Measurements from ENCODE around the gene RTP2. TPM values are rescaled to one million over a fixed set of nuclear protein-coding genes. Genes with fewer than 3 reads are reported as not detected.

RTP2 gene
- total and polyA plus RNA-seq, 2 donors (not counting 3 experiments of a cell fraction or from before 2014, with no cell fraction given), result not detected

DNA sequence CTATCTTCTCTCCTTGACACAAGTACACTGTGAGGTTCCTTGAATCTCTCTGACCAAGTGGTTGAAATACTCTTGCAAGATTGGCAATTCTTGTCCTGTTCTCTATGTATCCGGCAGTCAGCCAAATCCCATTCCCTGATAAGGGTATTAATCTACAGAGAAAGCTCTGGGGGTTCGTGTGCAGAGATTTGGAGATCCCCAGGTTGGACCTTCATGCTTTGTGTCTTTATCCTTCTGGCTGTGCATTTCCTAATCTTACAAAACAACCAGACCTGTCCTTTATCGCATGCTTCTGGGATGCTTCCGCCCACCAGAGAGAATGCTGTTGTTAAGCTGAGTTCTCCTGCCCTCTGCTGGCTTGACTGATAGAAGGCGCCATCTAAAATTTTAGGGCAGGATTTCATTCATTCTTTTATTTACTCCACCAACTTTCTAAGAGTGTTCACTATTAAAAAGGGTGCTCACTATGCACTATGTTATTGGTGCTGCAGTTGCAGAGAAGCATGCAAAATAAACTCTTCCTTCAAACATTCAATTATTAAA, 23.6 kb downstream of the RTP2 start:
- POLR2A ChIA-PET, result interaction anchor here (0.9 kb wide), 1 partner anchor 362 kb away, joined by 3 read pairs; no protein-coding TSS in a partner anchor
- Histone ChIP-seq H3K9ac (replicated peaks; ENCODE audit: extremely low read depth, insufficient read depth, low read length) (no peak overlapping the region), H3K9me3 (replicated peaks; ENCODE audit: control insufficient read depth, insufficient read depth, low read length) (no peaks in the 10 kb centered on the region), H3K27me3 (ENCODE audit: control insufficient read depth in 2 of 2, insufficient read depth in 2 of 2, low read length in 2 of 2) (peaks cover 0 to 2% of the 10 kb centered on the region in 2 experiments), H3K4me1 (ENCODE audit: control insufficient read depth, extremely low read depth, insufficient read depth, low read length) (no peaks in the 10 kb centered on the region), H3K9me1 (replicated peaks; ENCODE audit: control insufficient read depth, extremely low read depth, insufficient read depth, low read length) (no peaks in the 10 kb centered on the region), H3K4me3 (replicated peaks in 1 of 3; ENCODE audit: insufficient read depth in 1 of 3, low read depth in 1 of 3, low read length in 3 of 3) (no peak overlapping the region), H2AFZ (ENCODE audit: low read depth, low read length) (no peak overlapping the region), H3K36me3 (ENCODE audit: control insufficient read depth in 2 of 2, extremely low read depth in 1 of 2, insufficient read depth in 2 of 2, low read length in 2 of 2) (no peaks in the 10 kb centered on the region), H3K79me2 (ENCODE audit: control insufficient read depth, insufficient read depth, low read length) (no peaks in the 10 kb centered on the region), H4K20me1 (replicated peaks; ENCODE audit: control insufficient read depth, extremely low read depth, insufficient read depth, low read length) (no peaks in the 10 kb centered on the region), H3K27ac (ENCODE audit: insufficient read depth, low read depth, low read length) (no peak overlapping the region), H3K4me2 (ENCODE audit: insufficient read depth, low read length) (no peak overlapping the region)
- DNase-seq (ENCODE audit: low read depth, low spot score) (peak; percentile 42), FAIRE-seq (peak; percentile 75)
- intact Hi-C loops (cut with micrococcal nuclease) (loop anchor here (1.0 kb wide), 5 partner anchors 36 to 565 kb away; no protein-coding TSS in a partner anchor), dilution Hi-C loops (cut with MboI; ENCODE audit: extremely low pct_ligation_motif_present, low sequenced_read_pairs) (loop anchor here (25.0 kb wide), 1 partner anchor 366 kb away; no protein-coding TSS in a partner anchor)
- TF ChIP-seq, protein P1, sequence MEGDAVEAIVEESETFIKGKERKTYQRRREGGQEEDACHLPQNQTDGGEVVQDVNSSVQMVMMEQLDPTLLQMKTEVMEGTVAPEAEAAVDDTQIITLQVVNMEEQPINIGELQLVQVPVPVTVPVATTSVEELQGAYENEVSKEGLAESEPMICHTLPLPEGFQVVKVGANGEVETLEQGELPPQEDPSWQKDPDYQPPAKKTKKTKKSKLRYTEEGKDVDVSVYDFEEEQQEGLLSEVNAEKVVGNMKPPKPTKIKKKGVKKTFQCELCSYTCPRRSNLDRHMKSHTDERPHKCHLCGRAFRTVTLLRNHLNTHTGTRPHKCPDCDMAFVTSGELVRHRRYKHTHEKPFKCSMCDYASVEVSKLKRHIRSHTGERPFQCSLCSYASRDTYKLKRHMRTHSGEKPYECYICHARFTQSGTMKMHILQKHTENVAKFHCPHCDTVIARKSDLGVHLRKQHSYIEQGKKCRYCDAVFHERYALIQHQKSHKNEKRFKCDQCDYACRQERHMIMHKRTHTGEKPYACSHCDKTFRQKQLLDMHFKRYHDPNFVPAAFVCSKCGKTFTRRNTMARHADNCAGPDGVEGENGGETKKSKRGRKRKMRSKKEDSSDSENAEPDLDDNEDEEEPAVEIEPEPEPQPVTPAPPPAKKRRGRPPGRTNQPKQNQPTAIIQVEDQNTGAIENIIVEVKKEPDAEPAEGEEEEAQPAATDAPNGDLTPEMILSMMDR (IDR thresholded peaks at IDR 0.05; ENCODE audit: extremely low read depth in 1 of 2, insufficient read depth in 1 of 2, low read depth in 1 of 2, low read length in 2 of 2), result peak; percentile 34 to 58
- TF ChIP-seq FOS (IDR thresholded peaks at IDR 0.05; ENCODE audit: borderline replicate concordance, insufficient read depth, low read length), result no peak
- CTCF ChIA-PET, result interaction anchor here (0.9 to 8.1 kb wide), 42 partner anchors 9 to 1695 kb away, joined by 3 to 486 read pairs (median 6); partner anchors contain the start of genes RPL39L, RTP2 and SST
- no TSS peak for BruUV-seq (replicated peaks)

DNA sequence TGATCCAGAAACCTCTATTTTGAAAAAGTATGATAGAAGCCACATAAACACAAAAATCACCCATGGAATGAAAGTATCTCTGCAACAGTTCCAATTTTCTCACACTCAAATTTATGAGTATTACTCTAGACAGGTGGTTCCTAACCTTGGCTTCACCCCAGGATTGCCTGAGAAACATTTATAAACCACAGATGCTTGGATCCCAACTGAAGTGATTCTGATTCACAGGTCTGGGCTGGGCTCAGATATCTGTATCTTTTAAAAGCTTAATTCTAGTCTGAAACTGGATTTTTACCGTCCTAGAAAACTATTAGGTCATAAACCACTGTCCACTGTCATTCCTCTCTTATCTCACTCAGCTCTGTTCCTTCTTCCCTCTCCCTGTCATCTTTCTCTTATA, 24.8 kb downstream of the RTP2 start:
- dilution Hi-C loops (cut with MboI; ENCODE audit: extremely low pct_ligation_motif_present, low sequenced_read_pairs), result loop anchor here (25.0 kb wide), 1 partner anchor 365 kb away; no protein-coding TSS in a partner anchor
- H3K9me1 ChIP-seq (replicated peaks; ENCODE audit: control insufficient read depth, extremely low read depth, insufficient read depth, low read length), result no peaks in the 10 kb centered on the region
- no peak overlapping the region for H3K4me3 ChIP-seq (replicated peaks in 1 of 3; ENCODE audit: insufficient read depth in 1 of 3, low read depth in 1 of 3, low read length in 3 of 3)
- FAIRE-seq (no peak), DNase-seq (ENCODE audit: low read depth, low spot score) (no peak)
- TF ChIP-seq FOS (IDR thresholded peaks at IDR 0.05; ENCODE audit: borderline replicate concordance, insufficient read depth, low read length), result no peak
- TF ChIP-seq, protein P1 (IDR thresholded peaks at IDR 0.05; ENCODE audit: extremely low read depth in 1 of 2, insufficient read depth in 1 of 2, low read depth in 1 of 2, low read length in 2 of 2), result no peak
- no peak for TF ChIP-seq POLR2AphosphoS5 (IDR thresholded peaks at IDR 0.05; ENCODE audit: insufficient read depth, low read depth, low read length)
- no peak for TF ChIP-seq JUN (IDR thresholded peaks at IDR 0.05; ENCODE audit: borderline replicate concordance, insufficient read depth, insufficient read length, low read depth)
- no peak for TF ChIP-seq GATA2 (IDR thresholded peaks at IDR 0.05; ENCODE audit: insufficient read depth, insufficient read length, low read depth, low read length)
- TF ChIP-seq EZH2 (IDR thresholded peaks at IDR 0.05; ENCODE audit: borderline replicate concordance, low read depth, low read length, severe bottlenecking), result no peak
- TF ChIP-seq, protein P2, sequence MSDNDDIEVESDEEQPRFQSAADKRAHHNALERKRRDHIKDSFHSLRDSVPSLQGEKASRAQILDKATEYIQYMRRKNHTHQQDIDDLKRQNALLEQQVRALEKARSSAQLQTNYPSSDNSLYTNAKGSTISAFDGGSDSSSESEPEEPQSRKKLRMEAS (IDR thresholded peaks at IDR 0.05; ENCODE audit: insufficient read depth, insufficient read length), result no peak
- no peak for TF ChIP-seq POLR2A (IDR thresholded peaks at IDR 0.05; ENCODE audit: low read depth, low read length)
- no peak for TF ChIP-seq MYC (IDR thresholded peaks at IDR 0.05; ENCODE audit: low read depth, low read length)
- H3K27ac ChIP-seq (ENCODE audit: insufficient read depth, low read depth, low read length), result no peak overlapping the region
- CTCF ChIA-PET, result interaction anchor here (0.7 to 8.1 kb wide), 4 partner anchors 8 to 457 kb away, joined by 3 to 396 read pairs (median 42); partner anchors contain the start of gene SST
- H3K79me2 ChIP-seq (ENCODE audit: control insufficient read depth, insufficient read depth, low read length), result no peaks in the 10 kb centered on the region
- peaks cover 0 to 2% of the 10 kb centered on the region in 2 experiments for H3K27me3 ChIP-seq (ENCODE audit: control insufficient read depth in 2 of 2, insufficient read depth in 2 of 2, low read length in 2 of 2)
- no peak overlapping the region for H3K9ac ChIP-seq (replicated peaks; ENCODE audit: extremely low read depth, insufficient read depth, low read length)
- no peaks in the 10 kb centered on the region for H3K36me3 ChIP-seq (ENCODE audit: control insufficient read depth in 2 of 2, extremely low read depth in 1 of 2, insufficient read depth in 2 of 2, low read length in 2 of 2)
- H2AFZ ChIP-seq (ENCODE audit: low read depth, low read length), result no peak overlapping the region
- H4K20me1 ChIP-seq (replicated peaks; ENCODE audit: control insufficient read depth, extremely low read depth, insufficient read depth, low read length), result no peaks in the 10 kb centered on the region
- intact Hi-C loops (cut with micrococcal nuclease), result no loop called here
- H3K9me3 ChIP-seq (replicated peaks; ENCODE audit: control insufficient read depth, insufficient read depth, low read length), result no peaks in the 10 kb centered on the region
- POLR2A ChIA-PET, result no interaction called here
- H3K4me1 ChIP-seq (ENCODE audit: control insufficient read depth, extremely low read depth, insufficient read depth, low read length), result no peaks in the 10 kb centered on the region
- BruUV-seq (replicated peaks), result no TSS peak
- H3K4me2 ChIP-seq (ENCODE audit: insufficient read depth, low read length), result no peak overlapping the region
